Stimulated activated memory B cell treated with anti-CD40 and anti-IgM and Interleukin-4, amounts not matched to agents 10 μg/mL and 1 μg/mL and 100 μg/mL, for 72 hours (primary cell): ENCODE data around the gene AP3B2.
A peak's percentile ranks its signal among the peaks of the same experiment; 100 is the strongest.
"Not testable (repeated sequence)": the region's sequence is repeated elsewhere in the genome, so short reads cannot be mapped to it uniquely, and the experiment has no call there.

Experiments
- ATAC-seq: fragments of 150-1000 bp; cut with Tn5 transposase; 2 replicates; pipeline ENCODE4 v1.10.0; 2021
- H3K27ac Mint-ChIP-seq: one replicate; pipeline ENCODE4 v1.8.0; 2022; ENCODE audit warnings: mild to moderate bottlenecking, mixed read lengths
- H3K27me3 Mint-ChIP-seq: one replicate; pipeline ENCODE4 v1.8.0; 2022; ENCODE audit warnings: mixed read lengths
- H3K36me3 Mint-ChIP-seq: one replicate; pipeline ENCODE4 v1.8.0; 2022; ENCODE audit warnings: mixed read lengths
- H3K4me1 Mint-ChIP-seq: one replicate; pipeline ENCODE4 v1.8.0; 2022; ENCODE audit warnings: mixed read lengths
- H3K4me3 Mint-ChIP-seq: one replicate; pipeline ENCODE4 v1.8.0; 2022; ENCODE audit warnings: mild to moderate bottlenecking, moderate library complexity, mixed read lengths
- H3K9me3 Mint-ChIP-seq: one replicate; pipeline ENCODE4 v1.8.0; 2022; ENCODE audit warnings: mixed read lengths

Gene AP3B2

GRCh38 chr15:82712036-82712435 lies 2.4 kb upstream of the AP3B2 start:
- Mint-ChIP-seq H3K36me3 (no peaks in the 10 kb centered on the region), H3K27ac (no peak overlapping the region), H3K4me1 (peaks cover 6% of the 10 kb centered on the region), H3K4me3 (no peak overlapping the region), H3K27me3 (peaks cover 56% of the 10 kb centered on the region), H3K9me3 (peaks cover 6% of the 10 kb centered on the region)
- ATAC-seq = no peak

GRCh38 chr15:82710926-82711490 lies 1.3 kb upstream of the AP3B2 start:
- H3K9me3 Mint-ChIP-seq = no peaks in the 10 kb centered on the region
- H3K4me1 Mint-ChIP-seq = peaks cover 6% of the 10 kb centered on the region
- ATAC-seq = no peak
- peaks cover 56% of the 10 kb centered on the region for H3K27me3 Mint-ChIP-seq
- H3K36me3 Mint-ChIP-seq = no peaks in the 10 kb centered on the region
- no peak overlapping the region for H3K4me3 Mint-ChIP-seq
- no peak overlapping the region for H3K27ac Mint-ChIP-seq

GRCh38 chr15:82710208-82710555 lies 507 bp upstream of the AP3B2 start:
- H3K9me3 Mint-ChIP-seq = no peaks in the 10 kb centered on the region
- no peaks in the 10 kb centered on the region for H3K36me3 Mint-ChIP-seq
- peaks cover 6% of the 10 kb centered on the region for H3K4me1 Mint-ChIP-seq
- no peak overlapping the region for H3K4me3 Mint-ChIP-seq
- peaks cover 49% of the 10 kb centered on the region for H3K27me3 Mint-ChIP-seq
- H3K27ac Mint-ChIP-seq = no peak overlapping the region
- no peak for ATAC-seq

GRCh38 chr15:82709081-82709420 lies 624 bp downstream of the AP3B2 start:
- no peak overlapping the region for H3K27ac Mint-ChIP-seq
- H3K4me3 Mint-ChIP-seq = no peak overlapping the region
- no peaks in the 10 kb centered on the region for H3K36me3 Mint-ChIP-seq
- ATAC-seq = no peak
- H3K9me3 Mint-ChIP-seq = no peaks in the 10 kb centered on the region
- peaks cover 37% of the 10 kb centered on the region for H3K27me3 Mint-ChIP-seq
- H3K4me1 Mint-ChIP-seq = peaks cover 6% of the 10 kb centered on the region

GRCh38 chr15:82705856-82706255 lies 3.8 kb downstream of the AP3B2 start:
- H3K27me3 Mint-ChIP-seq, ATAC-seq: not testable (repeated sequence)

GRCh38 chr15:82699726-82700125 lies 9.9 kb downstream of the AP3B2 start:
- peaks cover 23% of the 10 kb centered on the region for H3K27me3 Mint-ChIP-seq
- H3K4me1 Mint-ChIP-seq = no peaks in the 10 kb centered on the region
- H3K27ac Mint-ChIP-seq = no peak overlapping the region
- no peaks in the 10 kb centered on the region for H3K9me3 Mint-ChIP-seq
- H3K36me3 Mint-ChIP-seq = no peaks in the 10 kb centered on the region
- ATAC-seq = no peak
- H3K4me3 Mint-ChIP-seq = no peak overlapping the region

More at GRCh38 chr15:82705856-82706255, 3.8 kb downstream of the AP3B2 start:
- not testable (repeated sequence) for H3K4me1 Mint-ChIP-seq, H3K4me3 Mint-ChIP-seq, H3K9me3 Mint-ChIP-seq, H3K36me3 Mint-ChIP-seq, H3K27ac Mint-ChIP-seq

GRCh38 chr15:82698711-82699345 lies 10.8 kb downstream of the AP3B2 start:
- H3K4me1 Mint-ChIP-seq = no peaks in the 10 kb centered on the region
- no peaks in the 10 kb centered on the region for H3K9me3 Mint-ChIP-seq
- no peak overlapping the region for H3K27ac Mint-ChIP-seq
- peaks cover 23% of the 10 kb centered on the region for H3K27me3 Mint-ChIP-seq
- H3K4me3 Mint-ChIP-seq = no peak overlapping the region
- no peaks in the 10 kb centered on the region for H3K36me3 Mint-ChIP-seq
- ATAC-seq = peak; percentile 8

- no peaks in the 10 kb centered on the region for H3K36me3 Mint-ChIP-seq
- peaks cover 23% of the 10 kb centered on the region for H3K27me3 Mint-ChIP-seq
- H3K4me3 Mint-ChIP-seq = no peak overlapping the region
- no peaks in the 10 kb centered on the region for H3K4me1 Mint-ChIP-seq
- H3K9me3 Mint-ChIP-seq = no peaks in the 10 kb centered on the region
- no peak overlapping the region for H3K27ac Mint-ChIP-seq
- no peak for ATAC-seq
These were observed 11.8 kb downstream of the AP3B2 start for GRCh38 chr15:82697735-82698407.

- Mint-ChIP-seq H3K4me3 (no peak overlapping the region), H3K27ac (no peak overlapping the region), H3K4me1 (no peaks in the 10 kb centered on the region), H3K27me3 (peaks cover 10% of the 10 kb centered on the region), H3K36me3 (no peaks in the 10 kb centered on the region), H3K9me3 (no peaks in the 10 kb centered on the region)
- ATAC-seq = no peak
These were observed 17.5 kb downstream of the AP3B2 start for GRCh38 chr15:82692171-82692570.

- Mint-ChIP-seq H3K36me3 (no peaks in the 10 kb centered on the region), H3K4me3 (no peak overlapping the region), H3K27ac (no peak overlapping the region), H3K27me3 (peaks cover 10% of the 10 kb centered on the region), H3K4me1 (no peaks in the 10 kb centered on the region), H3K9me3 (no peaks in the 10 kb centered on the region)
- ATAC-seq = no peak
These were observed 20.5 kb downstream of the AP3B2 start for GRCh38 chr15:82689147-82689546.

GRCh38 chr15:82688691-82689090 lies 21.0 kb downstream of the AP3B2 start:
- Mint-ChIP-seq H3K9me3 (no peaks in the 10 kb centered on the region), H3K27ac (no peak overlapping the region), H3K36me3 (no peaks in the 10 kb centered on the region), H3K4me1 (no peaks in the 10 kb centered on the region), H3K27me3 (peaks cover 10% of the 10 kb centered on the region), H3K4me3 (no peak overlapping the region)
- ATAC-seq = no peak

GRCh38 chr15:82681371-82681770 lies 28.3 kb downstream of the AP3B2 start:
- H3K4me3 Mint-ChIP-seq = peak overlapping the region; percentile 82
- H3K9me3 Mint-ChIP-seq = no peaks in the 10 kb centered on the region
- peak overlapping the region; percentile 93 for H3K27ac Mint-ChIP-seq
- no peaks in the 10 kb centered on the region for H3K36me3 Mint-ChIP-seq
- H3K27me3 Mint-ChIP-seq = no peaks in the 10 kb centered on the region
- no peak for ATAC-seq
- H3K4me1 Mint-ChIP-seq = peaks cover 15% of the 10 kb centered on the region

- H3K36me3 Mint-ChIP-seq = no peaks in the 10 kb centered on the region
- ATAC-seq = peak; percentile 92
- H3K4me1 Mint-ChIP-seq = peaks cover 15% of the 10 kb centered on the region
- H3K27ac Mint-ChIP-seq = peak overlapping the region; percentile 93
- peak overlapping the region; percentile 82 for H3K4me3 Mint-ChIP-seq
- no peaks in the 10 kb centered on the region for H3K9me3 Mint-ChIP-seq
- H3K27me3 Mint-ChIP-seq = no peaks in the 10 kb centered on the region
These were observed 29.2 kb downstream of the AP3B2 start for GRCh38 chr15:82680200-82681102.

- ATAC-seq = no peak
- peaks cover 15% of the 10 kb centered on the region for H3K4me1 Mint-ChIP-seq
- H3K9me3 Mint-ChIP-seq = no peaks in the 10 kb centered on the region
- peak overlapping the region; percentile 93 for H3K27ac Mint-ChIP-seq
- peak overlapping the region; percentile 82 for H3K4me3 Mint-ChIP-seq
- no peaks in the 10 kb centered on the region for H3K36me3 Mint-ChIP-seq
- H3K27me3 Mint-ChIP-seq = no peaks in the 10 kb centered on the region
These were observed 30.0 kb downstream of the AP3B2 start for GRCh38 chr15:82679626-82680199.

- H3K4me1 Mint-ChIP-seq = peaks cover 15% of the 10 kb centered on the region
- H3K4me3 Mint-ChIP-seq = no peak overlapping the region
- H3K9me3 Mint-ChIP-seq = no peaks in the 10 kb centered on the region
- H3K27me3 Mint-ChIP-seq = no peaks in the 10 kb centered on the region
- H3K36me3 Mint-ChIP-seq = no peaks in the 10 kb centered on the region
- no peak for ATAC-seq
- no peak overlapping the region for H3K27ac Mint-ChIP-seq
These were observed 31.9 kb downstream of the AP3B2 start for GRCh38 chr15:82677720-82678323.
